Activated CD4-positive, alpha-beta T cell treated with anti-CD3 and anti-CD28 coated beads, Interleukin-2, Interleukin-6, amounts not matched to agents 100 ng/mL and 50 ng/mL, durations not matched to agents 16 hours and 8 hours (primary cell): ENCODE data around the gene IQCK.
A peak's percentile ranks its signal among the peaks of the same experiment; 100 is the strongest.
"Not testable (repeated sequence)": the region's sequence is repeated elsewhere in the genome, so short reads cannot be mapped to it uniquely, and the experiment has no call there.

ENCODE experiments used
- DNase-seq: peaks from one replicate; pipeline ENCODE4 v3.0.0-alpha.2; 2020

Gene IQCK

GRCh38 chr16:19717741-19718623 is at the start of gene IQCK, which contains the start of gene KNOP1:
Gene IQCK, plus strand, starts transcription at chr16:19718271. Its CDS starts 36 bp downstream, at chr16:19718307.
Gene KNOP1, minus strand, starts transcription at chr16:19718227. Its CDS starts 3,192 bp downstream, at chr16:19715035.
- peak; percentile 93 for DNase-seq

GRCh38 chr16:19672378-19672777 is 45.7 kb upstream of the IQCK start:
- DNase-seq, result no peak

GRCh38 chr16:19674485-19674884 is 43.6 kb upstream of the IQCK start:
- no peak for DNase-seq

GRCh38 chr16:19677402-19677801 is 40.7 kb upstream of the IQCK start:
- no peak for DNase-seq

DNA sequence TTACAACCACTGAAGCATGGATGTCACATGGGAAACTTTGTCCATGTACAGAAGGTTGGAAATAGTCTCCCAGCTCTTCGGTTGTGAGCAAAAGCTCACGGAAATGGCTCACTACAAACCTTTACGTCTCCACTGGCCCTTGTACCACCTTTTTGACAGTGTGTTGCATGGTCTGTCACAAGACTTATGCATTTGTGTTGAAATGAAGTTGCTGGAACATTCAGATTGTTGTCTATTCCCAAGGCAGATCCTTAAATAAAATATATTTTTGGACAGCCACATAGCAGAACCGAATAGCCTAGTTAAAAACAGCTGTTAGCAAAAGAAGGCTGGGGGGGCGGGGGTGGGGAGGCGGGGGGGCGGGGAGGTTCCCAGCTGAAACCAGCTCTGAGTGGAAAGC is 39.3 kb upstream of the IQCK start:
- DNase-seq, result no peak

DNA sequence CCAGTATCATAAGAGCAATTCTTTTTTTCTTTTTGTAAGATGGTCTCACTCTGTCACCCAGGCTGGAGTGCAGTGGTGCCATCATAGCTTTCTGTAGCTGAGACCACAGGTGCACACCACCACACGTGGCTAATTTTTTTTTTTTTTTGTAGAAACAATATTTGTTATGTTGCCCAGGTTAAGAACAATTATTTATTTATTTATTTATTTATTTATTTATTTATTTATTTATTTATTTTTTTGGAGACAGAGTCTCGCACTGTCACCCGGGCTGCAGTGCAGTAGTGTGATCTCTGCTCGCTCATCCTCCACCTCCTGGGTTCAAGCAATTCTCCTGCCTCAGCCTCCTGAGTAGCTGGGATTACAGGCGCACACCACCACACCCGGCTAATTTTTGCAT is 38.8 kb upstream of the IQCK start:
- DNase-seq, result not testable (repeated sequence)

DNA sequence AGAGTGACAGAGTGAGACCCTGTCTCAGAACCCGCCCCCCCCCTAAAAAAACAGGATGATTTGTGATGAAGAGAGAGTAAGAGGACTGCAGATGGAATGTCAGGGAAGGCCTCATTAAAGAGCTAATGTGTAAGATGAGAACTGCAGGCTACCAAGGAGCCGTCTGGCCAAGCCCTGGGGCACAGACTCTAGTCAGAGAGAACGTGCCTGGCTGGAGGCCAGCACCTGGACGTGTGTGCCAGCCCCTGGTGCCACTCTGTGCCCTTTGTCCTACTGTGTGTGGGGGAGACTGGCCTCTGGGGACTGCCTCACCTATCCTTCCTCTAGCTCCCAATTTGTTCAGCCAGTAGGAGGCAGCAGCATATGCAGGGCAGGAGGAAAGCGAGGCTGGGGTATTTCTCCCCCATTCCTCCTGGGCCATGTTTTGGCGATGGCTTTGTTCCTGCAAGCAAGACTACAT is 37.2 kb upstream of the IQCK start:
- DNase-seq, result no peak

DNA sequence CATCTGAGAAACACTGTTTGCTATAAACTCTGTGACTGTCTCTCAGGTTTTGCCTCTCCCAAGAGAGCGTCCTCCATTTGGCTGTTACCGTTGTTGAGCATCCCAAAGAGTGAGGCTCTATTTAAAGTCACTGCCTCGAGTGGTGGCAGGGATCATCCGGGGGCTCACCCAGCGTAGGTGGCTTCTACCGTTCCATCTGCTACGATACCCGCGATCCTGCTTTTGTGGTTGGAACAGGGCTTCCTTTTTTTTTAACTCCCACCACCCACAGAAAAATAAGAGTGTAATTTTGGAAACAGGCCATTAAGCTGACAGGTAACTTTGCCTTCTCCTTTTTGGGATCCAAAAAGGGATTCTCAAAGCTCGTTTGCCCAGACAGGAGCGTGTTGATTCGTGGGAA is 36.4 kb upstream of the IQCK start:
- DNase-seq, result no peak

GRCh38 chr16:19683453-19684236 is 34.4 kb upstream of the IQCK start:
- no peak for DNase-seq

- DNase-seq, result no peak
Observed at GRCh38 chr16:19685176-19685575, 32.9 kb upstream of the IQCK start.

- DNase-seq, result no peak
Observed at GRCh38 chr16:19687279-19687678, 30.8 kb upstream of the IQCK start.

GRCh38 chr16:19688396-19689024 is 29.6 kb upstream of the IQCK start:
- no peak for DNase-seq

GRCh38 chr16:19689342-19689741 is 28.7 kb upstream of the IQCK start:
- no peak for DNase-seq

GRCh38 chr16:19690196-19690595 is 27.9 kb upstream of the IQCK start:
- no peak for DNase-seq

DNA sequence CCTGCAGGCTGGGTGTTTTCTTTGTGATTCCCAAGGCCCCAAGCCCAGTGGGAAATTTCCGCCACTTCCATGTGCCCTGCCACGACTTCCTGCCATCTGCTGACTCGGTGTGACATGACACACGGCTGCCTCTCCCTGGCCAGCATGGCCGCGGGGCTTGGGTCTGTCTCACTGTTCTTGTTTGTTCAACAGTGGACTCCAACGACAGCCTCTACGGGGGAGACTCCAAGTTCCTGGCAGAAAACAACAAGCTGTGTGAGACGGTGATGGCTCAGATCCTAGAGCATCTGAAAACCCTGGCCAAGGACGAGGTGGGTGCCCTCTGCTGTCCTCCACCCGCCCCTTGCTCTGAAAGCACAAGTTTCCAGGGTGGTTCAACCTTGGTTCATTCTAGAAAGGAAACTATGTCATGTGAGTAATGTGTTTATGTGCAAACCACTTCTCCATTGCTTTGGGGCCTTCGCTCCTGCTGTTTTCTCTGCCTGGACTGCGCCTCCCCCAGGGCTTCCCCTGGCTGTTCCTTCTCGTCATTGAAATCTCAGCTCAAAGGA is 26.8 kb upstream of the IQCK start:
- DNase-seq, result no peak

DNA sequence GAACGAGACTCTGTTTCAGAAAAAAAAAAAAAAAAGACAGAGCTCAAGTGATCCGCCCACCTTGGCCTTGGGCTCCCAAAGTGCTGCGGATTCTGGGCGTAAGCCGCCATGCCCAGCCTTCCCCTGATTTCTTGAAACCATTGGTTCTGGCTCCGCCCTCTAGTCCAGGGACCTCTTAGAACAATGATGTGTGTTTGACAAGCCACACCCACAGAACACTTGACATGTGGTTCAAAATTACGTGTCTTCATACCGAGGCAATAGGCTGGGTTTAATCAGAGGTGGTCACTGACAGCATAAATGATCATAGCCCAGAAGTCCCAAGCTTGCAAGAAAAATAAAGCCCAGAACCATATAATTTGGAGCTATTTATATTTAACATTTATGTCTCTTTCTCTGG is 23.1 kb upstream of the IQCK start:
- DNase-seq, result no peak

DNA sequence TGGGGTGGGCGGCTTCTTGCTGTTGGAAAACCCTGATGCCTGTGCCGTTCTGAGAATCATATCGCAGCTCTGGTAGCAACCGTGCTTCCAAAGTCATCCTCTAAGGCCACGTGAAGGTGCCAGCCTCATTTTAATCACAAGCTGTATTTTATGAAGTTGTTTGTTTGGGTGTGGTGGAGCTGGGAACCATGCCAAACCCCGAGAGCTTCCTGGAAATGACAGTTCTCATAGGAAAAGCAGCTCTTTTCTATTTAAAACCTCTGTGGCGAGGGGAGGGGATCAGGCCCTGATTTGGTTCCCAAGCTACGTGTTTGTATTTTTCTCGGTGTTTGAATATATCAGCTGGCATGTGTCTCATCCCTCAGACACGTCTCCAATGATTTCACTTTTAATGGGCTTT is 21.7 kb upstream of the IQCK start:
- DNase-seq, result peak; percentile 19

- no peak for DNase-seq
Observed at GRCh38 chr16:19696961-19697360, 21.1 kb upstream of the IQCK start.

- DNase-seq, result no peak
Observed at GRCh38 chr16:19697756-19698318, 20.2 kb upstream of the IQCK start.

GRCh38 chr16:19698480-19699465 is 19.3 kb upstream of the IQCK start:
- DNase-seq, result no peak

DNA sequence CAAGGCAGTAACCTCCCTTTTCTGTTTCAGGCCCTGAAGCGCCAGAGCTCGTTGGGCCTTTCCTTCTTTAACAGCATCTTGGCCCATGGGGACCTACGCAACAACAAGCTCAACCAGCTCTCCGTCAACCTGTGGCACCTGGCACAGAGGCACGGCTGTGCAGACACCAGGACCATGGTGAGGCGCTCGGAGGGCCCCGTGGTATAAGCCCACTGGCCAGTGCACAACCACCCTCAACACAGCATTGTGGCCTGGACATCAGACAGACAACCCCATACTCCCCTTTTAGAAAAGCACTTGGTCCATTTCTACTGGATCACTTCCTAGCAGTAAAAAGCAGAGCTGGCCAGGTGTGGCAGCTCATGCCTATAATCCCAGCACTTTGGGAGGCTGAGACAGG is 18.6 kb upstream of the IQCK start:
- no peak for DNase-seq
